Keratinocyte (primary cell): ENCODE measurements around the gene SLC8A3. TPM values are rescaled to one million over a fixed set of nuclear protein-coding genes. Genes with fewer than 3 reads are reported as not detected.

Experiments used
- DNase-seq: peaks from one replicate; pipeline ENCODE4 v3.0.0-alpha.2; 2011; ENCODE audit warnings: low read depth, missing footprints, low spot score
- FAIRE-seq: peaks from 2 replicates; lab custom pipeline; 2011; peaks lifted over from hg19 to GRCh38; lab: Jason Lieb, UNC
- H2AFZ ChIP-seq: 2 replicates; pipeline ENCODE4 v1.6.0; 2012; ENCODE audit warnings: low read length, control low read depth, inconsistent platforms; ENCODE audit not compliant: control insufficient read depth
- H3K27ac ChIP-seq: 2 replicates; pipeline ENCODE4 v1.5.1; 2011; ENCODE audit warnings: low read length; ENCODE audit not compliant: control insufficient read depth, insufficient read depth
- H3K27me3 ChIP-seq: 3 replicates; pipeline ENCODE4 v1.6.0; 2011; ENCODE audit warnings: low read length; ENCODE audit not compliant: control insufficient read depth, insufficient read depth; ENCODE audit errors: extremely low read depth
- H3K36me3 ChIP-seq, 2 experiments: 2 replicates in 1 of 2; 3 replicates in 1 of 2; pipeline ENCODE4 v1.5.1; 2011; ENCODE audit warnings: low read length in 2 of 2, mild to moderate bottlenecking in 1 of 2; ENCODE audit not compliant: control insufficient read depth in 2 of 2, insufficient read depth in 2 of 2; ENCODE audit errors: extremely low read depth in 1 of 2
- H3K4me1 ChIP-seq: 3 replicates; pipeline ENCODE4 v1.5.1; 2011; ENCODE audit warnings: low read length; ENCODE audit not compliant: control insufficient read depth, insufficient read depth; ENCODE audit errors: extremely low read depth
- H3K4me2 ChIP-seq: 3 replicates; pipeline ENCODE4 v1.6.0; 2011; ENCODE audit warnings: low read depth, low read length; ENCODE audit not compliant: control insufficient read depth, insufficient read depth; ENCODE audit errors: extremely low read depth
- H3K4me3 ChIP-seq, 3 experiments: fragments of 200-600 bp in 1 of 3; sonication (generic) in 1 of 3; 2 replicates in 2 of 3; 3 replicates in 1 of 3; pipeline ENCODE4 v1.5.1; 2011 to 2016; ENCODE audit warnings: low read length in 3 of 3, mild to moderate bottlenecking in 3 of 3, control low read depth in 2 of 3, inconsistent platforms in 1 of 3, low read depth in 1 of 3, mixed read lengths in 1 of 3, mixed run types in 1 of 3, moderate library complexity in 1 of 3; ENCODE audit not compliant: control insufficient read depth in 2 of 3, insufficient read depth in 2 of 3; ENCODE audit errors: extremely low read depth in 1 of 3
- H3K79me2 ChIP-seq: 2 replicates; pipeline ENCODE4 v1.6.0; 2012; ENCODE audit warnings: low read length; ENCODE audit not compliant: control insufficient read depth, insufficient read depth
- H3K9ac ChIP-seq: 3 replicates; pipeline ENCODE4 v1.6.0; 2011; ENCODE audit warnings: low read length; ENCODE audit not compliant: control insufficient read depth, insufficient read depth; ENCODE audit errors: extremely low read depth
- H3K9me1 ChIP-seq: 3 replicates; pipeline ENCODE4 v1.6.0; 2011; ENCODE audit warnings: low read length; ENCODE audit not compliant: control insufficient read depth, insufficient read depth; ENCODE audit errors: extremely low read depth
- H3K9me3 ChIP-seq: 2 replicates; pipeline ENCODE4 v1.5.1; 2012; ENCODE audit warnings: low read depth, low read length; ENCODE audit not compliant: control insufficient read depth
- H4K20me1 ChIP-seq: 3 replicates; pipeline ENCODE4 v1.6.0; 2011; ENCODE audit warnings: low read length; ENCODE audit not compliant: control insufficient read depth, insufficient read depth; ENCODE audit errors: extremely low read depth
- EZH2 ChIP-seq: IDR thresholded peaks from one replicate; pipeline ENCODE4 v1.6.1; 2012; ENCODE audit warnings: inconsistent platforms, mild to moderate bottlenecking, low read length, moderate library complexity
- dilution Hi-C: fragments of 300-500 bp; cut with MboI; formaldehyde crosslinking; loops from one replicate; pipeline ENCODE4 v1.7.0; 2020; ENCODE audit warnings: low sequenced_read_pairs; ENCODE audit not compliant: extremely low pct_ligation_motif_present
- polyA plus RNA-seq, 5 experiments: library from polyadenylated mRNA; depleted of rRNA in 3 of 5; stranded (reverse) in 3 of 5; stranded (forward) in 1 of 5; unstranded in 1 of 5; fragments of >200 nt; gene quantifications; 1 replicate in 1 of 5; 2 replicates in 3 of 5; 3 replicates in 1 of 5; pipeline versions ENCODE4 v1.2.1 to v1.2.3, GENCODE V29; 2011 to 2012; ENCODE audit warnings: missing spikeins in 2 of 5, low read depth in 1 of 5, low replicate concordance in 1 of 5
- TF ChIP-seq, protein P1 (sequence below), 3 experiments: IDR thresholded peaks in 1 of 3; conservative IDR thresholded peaks in 1 of 3; optimal IDR thresholded peaks in 1 of 3; 2 replicates in 2 of 3; 3 replicates in 1 of 3; pipeline versions ENCODE3 to v1.5.1; 2011; ENCODE audit warnings: low read length in 3 of 3, mild to moderate bottlenecking in 3 of 3, moderate library complexity in 2 of 3, control low read depth in 1 of 3, inconsistent platforms in 1 of 3; ENCODE audit not compliant: insufficient read depth in 2 of 3; ENCODE audit errors: extremely low read depth in 1 of 3

SLC8A3 gene
- polyA plus RNA-seq, 1 donor (not counting 4 experiments of a cell fraction or from before 2014, with no cell fraction given) = not detected

DNA sequence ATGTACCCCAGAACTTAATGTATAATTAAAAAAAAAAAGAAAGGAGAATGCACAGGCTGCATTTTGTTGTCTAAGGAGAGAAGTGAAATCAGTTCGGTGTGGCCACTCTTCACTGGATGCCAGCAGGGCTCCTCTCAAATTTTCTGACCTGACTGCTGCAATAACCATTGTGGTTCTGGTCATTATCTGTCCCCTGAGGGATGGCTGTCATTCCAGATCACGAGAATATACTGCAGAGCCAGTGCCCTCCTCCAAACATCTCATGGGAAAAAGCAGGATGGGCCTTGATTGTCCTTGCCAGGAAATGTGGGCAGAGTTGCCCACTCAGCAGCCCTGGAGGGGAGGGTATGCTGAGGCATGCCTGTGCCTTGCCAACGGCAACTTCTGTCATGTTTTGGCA, 139.1 kb downstream of the SLC8A3 start:
- Histone ChIP-seq H3K79me2 (no peaks in the 10 kb centered on the region), H3K9me3 (no peaks in the 10 kb centered on the region), H4K20me1 (no peaks in the 10 kb centered on the region), H2AFZ (no peak overlapping the region), H3K4me1 (peaks cover 3% of the 10 kb centered on the region), H3K9ac (no peak overlapping the region), H3K27me3 (no peaks in the 10 kb centered on the region), H3K27ac (no peak overlapping the region), H3K36me3 (no peaks in the 10 kb centered on the region), H3K9me1 (no peaks in the 10 kb centered on the region), H3K4me2 (no peak overlapping the region), H3K4me3 (no peak overlapping the region)
- FAIRE-seq (no peak), DNase-seq (no peak)
- dilution Hi-C loops = no loop called here
- TF ChIP-seq, protein P1, sequence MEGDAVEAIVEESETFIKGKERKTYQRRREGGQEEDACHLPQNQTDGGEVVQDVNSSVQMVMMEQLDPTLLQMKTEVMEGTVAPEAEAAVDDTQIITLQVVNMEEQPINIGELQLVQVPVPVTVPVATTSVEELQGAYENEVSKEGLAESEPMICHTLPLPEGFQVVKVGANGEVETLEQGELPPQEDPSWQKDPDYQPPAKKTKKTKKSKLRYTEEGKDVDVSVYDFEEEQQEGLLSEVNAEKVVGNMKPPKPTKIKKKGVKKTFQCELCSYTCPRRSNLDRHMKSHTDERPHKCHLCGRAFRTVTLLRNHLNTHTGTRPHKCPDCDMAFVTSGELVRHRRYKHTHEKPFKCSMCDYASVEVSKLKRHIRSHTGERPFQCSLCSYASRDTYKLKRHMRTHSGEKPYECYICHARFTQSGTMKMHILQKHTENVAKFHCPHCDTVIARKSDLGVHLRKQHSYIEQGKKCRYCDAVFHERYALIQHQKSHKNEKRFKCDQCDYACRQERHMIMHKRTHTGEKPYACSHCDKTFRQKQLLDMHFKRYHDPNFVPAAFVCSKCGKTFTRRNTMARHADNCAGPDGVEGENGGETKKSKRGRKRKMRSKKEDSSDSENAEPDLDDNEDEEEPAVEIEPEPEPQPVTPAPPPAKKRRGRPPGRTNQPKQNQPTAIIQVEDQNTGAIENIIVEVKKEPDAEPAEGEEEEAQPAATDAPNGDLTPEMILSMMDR (optimal IDR thresholded peaks at IDR 0.05 in 1 of 3, IDR thresholded peaks at IDR 0.05 in 1 of 3, conservative IDR thresholded peaks at IDR 0.05 in 1 of 3; ENCODE audit: extremely low read depth in 1 of 3, insufficient read depth in 2 of 3, low read length in 3 of 3) = no peak
- TF ChIP-seq EZH2 = no peak

DNA sequence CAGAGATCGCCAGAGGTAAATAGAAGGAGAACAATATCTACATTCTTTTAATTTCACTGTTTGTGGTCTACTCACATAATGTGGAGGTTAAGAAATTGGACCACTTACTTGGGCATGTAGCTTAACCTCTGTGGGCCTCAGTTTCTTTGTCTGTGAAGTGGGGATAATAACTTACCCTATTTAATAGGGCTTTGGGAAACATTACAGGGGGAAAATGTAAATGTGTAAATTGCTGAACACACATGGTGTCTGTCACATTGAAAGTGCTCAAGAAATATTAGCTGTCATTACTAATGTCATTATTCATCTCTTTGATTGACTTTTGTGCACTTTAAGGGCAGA, 140.5 kb downstream of the SLC8A3 start:
- no peak overlapping the region for H3K27ac ChIP-seq
- H3K9me3 ChIP-seq = no peaks in the 10 kb centered on the region
- no peaks in the 10 kb centered on the region for H3K79me2 ChIP-seq
- no peak overlapping the region for H2AFZ ChIP-seq
- H3K4me2 ChIP-seq = no peak overlapping the region
- no peaks in the 10 kb centered on the region for H4K20me1 ChIP-seq
- peaks cover 3% of the 10 kb centered on the region for H3K4me1 ChIP-seq
- dilution Hi-C loops = no loop called here
- H3K27me3 ChIP-seq = no peaks in the 10 kb centered on the region
- no peak for TF ChIP-seq EZH2
- TF ChIP-seq, protein P1 (optimal IDR thresholded peaks at IDR 0.05 in 1 of 3, IDR thresholded peaks at IDR 0.05 in 1 of 3, conservative IDR thresholded peaks at IDR 0.05 in 1 of 3; ENCODE audit: extremely low read depth in 1 of 3, insufficient read depth in 2 of 3, low read length in 3 of 3) = no peak
- H3K9me1 ChIP-seq = no peaks in the 10 kb centered on the region
- H3K36me3 ChIP-seq = no peaks in the 10 kb centered on the region
- no peak for FAIRE-seq
- no peak for DNase-seq
- H3K9ac ChIP-seq = no peak overlapping the region
- no peak overlapping the region for H3K4me3 ChIP-seq
